Stimulated activated CD4-positive, alpha-beta T cell treated with anti-CD3 and anti-CD28 coated beads, TNF-alpha, amount 100 ng/mL, for 48 hours (primary cell): Measurements from ENCODE around the gene STK33.

Experiments used
- DNase-seq, 3 donors: peaks; one replicate each; pipeline ENCODE4 v3.0.0-alpha.2; 2020; ENCODE audit warnings: low read depth in 3 of 3

The STK33 gene

GRCh38 chr11:8373519-8374432 is 220.3 kb downstream of the STK33 start:
- DNase-seq = no peak

- no peak for DNase-seq
Measured at GRCh38 chr11:8372641-8373381, 221.2 kb downstream of the STK33 start.

- DNase-seq = no peak
Measured at GRCh38 chr11:8371516-8371884, 222.5 kb downstream of the STK33 start.

GRCh38 chr11:8370812-8371515 is 223.1 kb downstream of the STK33 start:
- DNase-seq = no peak

GRCh38 chr11:8369592-8370205 is 224.3 kb downstream of the STK33 start:
- DNase-seq = no peak

- no peak for DNase-seq
Measured at GRCh38 chr11:8368772-8369171, 225.3 kb downstream of the STK33 start.

GRCh38 chr11:8368194-8368593 is 225.8 kb downstream of the STK33 start:
- no peak for DNase-seq

GRCh38 chr11:8366316-8366715 is 227.7 kb downstream of the STK33 start:
- DNase-seq = no peak

GRCh38 chr11:8365216-8365941 is 228.6 kb downstream of the STK33 start:
- no peak for DNase-seq

GRCh38 chr11:8363921-8364320 is 230.1 kb downstream of the STK33 start:
- no peak for DNase-seq

- DNase-seq = no peak
Measured at GRCh38 chr11:8362899-8363298, 231.1 kb downstream of the STK33 start.

GRCh38 chr11:8362491-8362890 is 231.5 kb downstream of the STK33 start:
- no peak for DNase-seq

GRCh38 chr11:8361664-8362210 is 232.3 kb downstream of the STK33 start:
- no peak for DNase-seq

- DNase-seq = no peak
Measured at GRCh38 chr11:8361206-8361605, 232.8 kb downstream of the STK33 start.

GRCh38 chr11:8360086-8360828 is 233.8 kb downstream of the STK33 start:
- no peak for DNase-seq

- DNase-seq = no peak
Measured at GRCh38 chr11:8359521-8359920, 234.5 kb downstream of the STK33 start.

- DNase-seq = no peak
Measured at GRCh38 chr11:8357891-8358566, 236.0 kb downstream of the STK33 start.

GRCh38 chr11:8357505-8357888 is 236.5 kb downstream of the STK33 start:
- DNase-seq = no peak

GRCh38 chr11:8356721-8357504 is 237.1 kb downstream of the STK33 start:
- DNase-seq = no peak
